GM12865 (cell line): ENCODE measurements around the gene RBMS3.
"Not testable (repeated sequence)": the region's sequence is repeated elsewhere in the genome, so short reads cannot be mapped to it uniquely, and the experiment has no call there.

Experiments used
- DNase-seq: peaks from one replicate; pipeline ENCODE4 v3.0.0; 2010; ENCODE audit warnings: low read depth
- H3K4me3 ChIP-seq: 2 replicates; pipeline ENCODE4 v1.5.1; 2011; ENCODE audit warnings: mild to moderate bottlenecking, low read depth, low read length, control low read depth
- TF ChIP-seq, protein P1 (sequence below): IDR thresholded peaks from 2 replicates; pipeline ENCODE4 v1.5.1; 2011; ENCODE audit warnings: low read length, control low read depth, low read depth, inconsistent platforms; ENCODE audit not compliant: insufficient read depth; ENCODE audit errors: missing control alignments

The RBMS3 gene

DNA sequence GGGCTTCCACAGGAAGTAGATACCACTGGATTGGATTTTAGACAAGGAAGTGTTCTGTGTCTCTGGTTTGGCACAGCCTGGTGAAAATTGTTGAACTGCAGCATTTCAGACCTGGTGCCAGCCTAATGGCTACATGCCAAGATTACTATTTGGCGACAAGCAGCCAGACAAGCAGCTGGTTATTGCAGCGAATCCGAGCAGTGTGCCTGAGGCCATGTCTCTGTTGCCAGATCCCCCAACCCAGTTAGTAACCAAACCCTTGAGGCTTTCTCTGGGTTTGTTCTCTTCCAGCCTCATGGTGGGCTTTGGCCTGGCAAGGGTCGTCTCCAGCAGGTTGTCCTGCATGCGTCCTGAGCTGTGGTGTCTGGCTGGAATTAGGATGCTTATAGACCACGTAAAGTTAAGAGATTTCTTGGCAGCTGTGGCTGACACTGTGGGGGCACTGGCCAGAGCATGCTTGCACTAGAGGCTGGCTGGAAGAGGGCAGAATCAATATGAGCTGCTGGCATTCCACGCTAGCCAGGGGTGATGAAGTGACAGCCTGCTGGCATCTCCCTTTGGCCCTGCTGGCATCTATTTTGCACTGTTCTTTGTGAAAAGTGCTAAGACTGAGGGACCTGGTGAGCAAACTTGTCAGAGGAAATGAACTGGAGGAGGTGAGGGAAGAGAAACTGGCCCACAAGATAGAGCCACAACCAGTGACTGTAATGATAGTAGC is 172.6 kb downstream of the RBMS3 start:
- no peak overlapping the region for H3K4me3 ChIP-seq
- no peak for DNase-seq
- TF ChIP-seq, protein P1, sequence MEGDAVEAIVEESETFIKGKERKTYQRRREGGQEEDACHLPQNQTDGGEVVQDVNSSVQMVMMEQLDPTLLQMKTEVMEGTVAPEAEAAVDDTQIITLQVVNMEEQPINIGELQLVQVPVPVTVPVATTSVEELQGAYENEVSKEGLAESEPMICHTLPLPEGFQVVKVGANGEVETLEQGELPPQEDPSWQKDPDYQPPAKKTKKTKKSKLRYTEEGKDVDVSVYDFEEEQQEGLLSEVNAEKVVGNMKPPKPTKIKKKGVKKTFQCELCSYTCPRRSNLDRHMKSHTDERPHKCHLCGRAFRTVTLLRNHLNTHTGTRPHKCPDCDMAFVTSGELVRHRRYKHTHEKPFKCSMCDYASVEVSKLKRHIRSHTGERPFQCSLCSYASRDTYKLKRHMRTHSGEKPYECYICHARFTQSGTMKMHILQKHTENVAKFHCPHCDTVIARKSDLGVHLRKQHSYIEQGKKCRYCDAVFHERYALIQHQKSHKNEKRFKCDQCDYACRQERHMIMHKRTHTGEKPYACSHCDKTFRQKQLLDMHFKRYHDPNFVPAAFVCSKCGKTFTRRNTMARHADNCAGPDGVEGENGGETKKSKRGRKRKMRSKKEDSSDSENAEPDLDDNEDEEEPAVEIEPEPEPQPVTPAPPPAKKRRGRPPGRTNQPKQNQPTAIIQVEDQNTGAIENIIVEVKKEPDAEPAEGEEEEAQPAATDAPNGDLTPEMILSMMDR = no peak

GRCh38 chr3:29454161-29454611 is 173.3 kb downstream of the RBMS3 start:
- TF ChIP-seq, protein P1 = no peak
- DNase-seq = no peak
- H3K4me3 ChIP-seq = no peak overlapping the region

- TF ChIP-seq, protein P1 = no peak
- H3K4me3 ChIP-seq = no peak overlapping the region
- DNase-seq = no peak
These were observed 176.0 kb downstream of the RBMS3 start for GRCh38 chr3:29456901-29457300.

GRCh38 chr3:29463304-29463703 is 182.4 kb downstream of the RBMS3 start:
- no peak overlapping the region for H3K4me3 ChIP-seq
- DNase-seq = no peak
- TF ChIP-seq, protein P1 = no peak

GRCh38 chr3:29465836-29466235 is 185.0 kb downstream of the RBMS3 start:
- no peak overlapping the region for H3K4me3 ChIP-seq
- no peak for DNase-seq
- TF ChIP-seq, protein P1 = no peak

DNA sequence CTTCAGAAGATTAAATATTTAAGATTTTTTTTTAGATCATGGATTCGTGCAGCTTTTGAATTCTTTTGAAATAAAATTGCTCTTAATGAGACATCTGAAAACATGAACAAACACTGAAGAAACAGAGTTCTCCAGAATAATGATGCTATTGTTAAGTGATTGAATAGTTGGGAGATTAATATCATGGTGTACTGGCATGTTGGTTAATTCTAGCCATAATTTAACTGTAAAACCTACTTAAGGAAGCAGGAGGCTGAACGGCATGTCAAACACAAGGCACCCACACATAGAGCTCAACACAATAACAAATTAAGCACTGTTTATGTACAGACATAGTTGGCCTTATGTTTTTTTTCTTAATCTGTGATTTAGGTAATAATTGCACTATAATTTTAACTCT is 185.6 kb downstream of the RBMS3 start:
- no peak overlapping the region for H3K4me3 ChIP-seq
- DNase-seq = no peak
- TF ChIP-seq, protein P1 = no peak

GRCh38 chr3:29468187-29468586 is 187.3 kb downstream of the RBMS3 start:
- no peak overlapping the region for H3K4me3 ChIP-seq
- TF ChIP-seq, protein P1 = no peak
- no peak for DNase-seq

DNA sequence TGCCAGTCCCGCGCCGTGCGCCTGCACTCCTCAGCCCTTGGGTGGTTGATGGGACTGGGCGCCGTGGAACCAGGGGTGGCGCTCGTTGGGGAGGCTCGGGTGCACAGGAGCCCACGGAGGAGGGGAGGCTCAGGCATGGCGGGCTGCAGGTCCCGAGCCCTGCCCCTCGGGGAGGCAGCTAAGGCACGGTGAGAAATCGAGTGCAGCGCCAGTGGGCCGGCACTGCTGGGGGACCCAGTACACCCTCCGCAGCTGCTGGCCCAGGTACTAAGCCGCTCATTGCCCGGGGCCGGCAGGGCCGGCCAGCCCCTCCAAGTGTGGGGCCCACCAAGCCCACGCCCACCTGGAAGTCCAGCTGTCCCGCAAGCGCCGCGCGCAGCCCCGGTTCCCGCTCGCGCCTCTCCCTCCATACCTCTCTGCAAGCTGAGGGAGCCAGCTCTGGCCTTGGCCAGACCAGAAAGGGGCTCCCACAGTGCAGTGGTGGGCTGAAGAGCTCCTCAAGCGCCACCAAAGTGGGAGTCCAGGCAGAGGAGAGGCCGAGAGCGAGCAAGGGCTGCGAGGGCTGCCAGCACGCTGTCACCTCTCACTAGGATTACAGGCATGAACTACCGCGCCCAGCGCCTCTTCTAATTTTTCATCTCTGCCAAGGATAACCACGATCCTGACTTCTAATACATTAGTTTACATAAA is 192.8 kb downstream of the RBMS3 start:
- not testable (repeated sequence) for DNase-seq, H3K4me3 ChIP-seq
